Activated T-cell treated with anti-CD3 and anti-CD28 coated beads for 24 hours (primary cell): ENCODE data around the gene ELFN1.

ENCODE experiments used
- DNase-seq: peaks from one replicate; pipeline ENCODE4 v3.0.0-alpha.2; 2020; ENCODE audit warnings: low read depth

Gene ELFN1

GRCh38 chr7:1669954-1670893 is at the start of gene ELFN1:
Gene ELFN1, plus strand, starts transcription at chr7:1670277. Its CDS starts 74,320 bp downstream, at chr7:1744597.
- no peak for DNase-seq

GRCh38 chr7:1620835-1621234 is 49.2 kb upstream of the ELFN1 start:
- DNase-seq, result no peak

GRCh38 chr7:1621718-1622117 is 48.4 kb upstream of the ELFN1 start:
- DNase-seq, result no peak

GRCh38 chr7:1622441-1622840 is 47.6 kb upstream of the ELFN1 start:
- DNase-seq, result no peak

GRCh38 chr7:1623810-1624209 is 46.3 kb upstream of the ELFN1 start:
- no peak for DNase-seq

GRCh38 chr7:1624999-1625927 is 44.8 kb upstream of the ELFN1 start:
- no peak for DNase-seq

- no peak for DNase-seq
Observed at GRCh38 chr7:1626769-1627168, 43.3 kb upstream of the ELFN1 start.

GRCh38 chr7:1630700-1631336 is 39.3 kb upstream of the ELFN1 start:
- no peak for DNase-seq

- no peak for DNase-seq
Observed at GRCh38 chr7:1631678-1632077, 38.4 kb upstream of the ELFN1 start.

- no peak for DNase-seq
Observed at GRCh38 chr7:1632506-1632905, 37.6 kb upstream of the ELFN1 start.

- DNase-seq, result no peak
Observed at GRCh38 chr7:1632916-1633785, 36.9 kb upstream of the ELFN1 start.

- no peak for DNase-seq
Observed at GRCh38 chr7:1635401-1635800, 34.7 kb upstream of the ELFN1 start.

- no peak for DNase-seq
Observed at GRCh38 chr7:1637155-1637554, 32.9 kb upstream of the ELFN1 start.

- DNase-seq, result no peak
Observed at GRCh38 chr7:1638215-1638661, 31.8 kb upstream of the ELFN1 start.

GRCh38 chr7:1639071-1639470 is 31.0 kb upstream of the ELFN1 start:
- DNase-seq, result no peak

- DNase-seq, result no peak
Observed at GRCh38 chr7:1639532-1640175, 30.4 kb upstream of the ELFN1 start.

- no peak for DNase-seq
Observed at GRCh38 chr7:1640376-1641172, 29.5 kb upstream of the ELFN1 start.

GRCh38 chr7:1641173-1641572 is 28.9 kb upstream of the ELFN1 start:
- no peak for DNase-seq

- no peak for DNase-seq
Observed at GRCh38 chr7:1641661-1642260, 28.3 kb upstream of the ELFN1 start.
